Loucy (cell line): ENCODE measurements around the gene WDPCP.

Experiments
- H2AFZ ChIP-seq: fragments of 200-600 bp; sonication (generic); 2 replicates; pipeline ENCODE4 v1.6.0; 2016; ENCODE audit warnings: antibody characterized with exemption, mild to moderate bottlenecking, low read length, moderate library complexity
- H3F3A ChIP-seq: fragments of 200-600 bp; 2 replicates; pipeline ENCODE4 v1.6.0; 2016; ENCODE audit warnings: antibody characterized with exemption, low read depth, mild to moderate bottlenecking
- H3K27me3 ChIP-seq: fragments of 200-600 bp; sonication (generic); 2 replicates; pipeline ENCODE4 v1.6.1; 2014; ENCODE audit warnings: low read length, mild to moderate bottlenecking; ENCODE audit not compliant: insufficient read depth, poor library complexity, severe bottlenecking
- H3K36me3 ChIP-seq: fragments of 200-600 bp; sonication (generic); 2 replicates; pipeline ENCODE4 v1.6.1; 2016; ENCODE audit warnings: low read length; ENCODE audit not compliant: insufficient read depth
- H3K4me1 ChIP-seq: fragments of 200-600 bp; sonication (generic); 2 replicates; pipeline ENCODE4 v1.5.1; 2014; ENCODE audit warnings: low read length, mild to moderate bottlenecking; ENCODE audit not compliant: insufficient read depth, poor library complexity, severe bottlenecking
- H3K4me2 ChIP-seq: fragments of 200-600 bp; sonication (generic); 2 replicates; pipeline ENCODE4 v1.6.0; 2014; ENCODE audit warnings: antibody characterized with exemption, low read length, low read depth, mild to moderate bottlenecking; ENCODE audit not compliant: poor library complexity, severe bottlenecking
- H3K4me3 ChIP-seq: fragments of 200-600 bp; sonication (generic); 2 replicates; pipeline ENCODE4 v1.5.1; 2014; ENCODE audit warnings: low read length, mild to moderate bottlenecking, mixed read lengths; ENCODE audit not compliant: poor library complexity, severe bottlenecking
- H3K79me2 ChIP-seq: fragments of 200-600 bp; sonication (generic); 2 replicates; pipeline ENCODE4 v1.6.1; 2014; ENCODE audit warnings: low read length; ENCODE audit not compliant: insufficient read depth
- H3K9ac ChIP-seq: fragments of 200-600 bp; sonication (generic); 2 replicates; pipeline ENCODE4 v1.6.0; 2014; ENCODE audit warnings: mild to moderate bottlenecking, low read depth, low read length, moderate library complexity; ENCODE audit not compliant: poor library complexity, severe bottlenecking
- H3K9me2 ChIP-seq: fragments of 200-600 bp; sonication (generic); replicated peaks from 2 replicates; pipeline ENCODE4 v1.6.1; 2016; ENCODE audit warnings: low read depth, low read length, mixed read lengths
- H3K9me3 ChIP-seq: fragments of 200-600 bp; sonication (generic); 2 replicates; pipeline ENCODE4 v1.6.1; 2014; ENCODE audit warnings: mild to moderate bottlenecking, antibody characterized with exemption, low read length, low read depth; ENCODE audit not compliant: insufficient read depth
- H4K20me1 ChIP-seq: fragments of 200-600 bp; sonication (generic); 2 replicates; pipeline ENCODE4 v1.6.0; 2014; ENCODE audit warnings: antibody characterized with exemption, low read length, mild to moderate bottlenecking; ENCODE audit not compliant: insufficient read depth, poor library complexity, severe bottlenecking
- CTCF ChIP-seq: fragments of 200-600 bp; sonication (generic); conservative IDR thresholded peaks from 2 replicates; pipeline ENCODE4 v1.5.1; 2014; ENCODE audit warnings: mild to moderate bottlenecking, antibody characterized with exemption, low read length
- EZH2phosphoT487 ChIP-seq: fragments of 200-600 bp; IDR thresholded peaks from 2 replicates; pipeline ENCODE4 v1.6.1; 2018; ENCODE audit warnings: antibody characterized with exemption, mild to moderate bottlenecking, moderate library complexity, borderline replicate concordance

Gene WDPCP

DNA sequence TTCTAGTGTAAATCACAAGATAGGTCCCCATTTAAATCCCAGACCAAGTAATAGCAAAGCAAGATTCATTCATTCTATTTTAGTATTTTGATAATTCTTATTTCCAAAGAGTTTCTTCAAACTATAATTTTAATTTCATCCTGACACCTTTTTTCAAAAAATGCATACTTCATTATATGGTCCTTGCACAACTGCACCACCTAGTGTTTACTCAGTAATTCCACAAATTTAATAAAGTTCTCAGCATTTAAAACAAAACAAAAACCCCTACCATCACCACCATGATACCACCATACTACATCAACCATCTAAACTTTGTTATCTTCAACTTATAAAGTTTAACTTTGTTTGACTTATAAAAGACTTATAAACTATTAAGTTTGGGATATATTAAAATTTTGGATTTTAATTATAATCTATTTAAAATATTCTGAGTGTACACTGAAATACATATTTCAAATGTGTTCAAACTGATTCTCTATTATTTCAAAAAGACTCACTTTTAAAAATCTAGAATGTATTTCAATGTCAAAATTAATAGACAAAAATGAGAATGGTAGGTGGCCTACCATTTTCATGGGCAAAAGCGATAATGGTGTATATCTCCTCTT lies 44.2 kb downstream of the WDPCP start:
- Histone ChIP-seq H3F3A (no peaks in the 10 kb centered on the region), H3K4me2 (no peak overlapping the region), H3K79me2 (peaks cover 3% of the 10 kb centered on the region; the same call in 1 of the 2 replicates), H3K36me3 (no peaks in the 10 kb centered on the region), H3K9me3 (no peaks in the 10 kb centered on the region), H3K27me3 (no peaks in the 10 kb centered on the region), H2AFZ (no peak overlapping the region), H3K4me1 (no peaks in the 10 kb centered on the region), H4K20me1 (no peaks in the 10 kb centered on the region), H3K9ac (no peak overlapping the region), H3K9me2 (no peaks in the 10 kb centered on the region), H3K4me3 (no peak overlapping the region)
- peak; percentile 80 for TF ChIP-seq CTCF
- TF ChIP-seq EZH2phosphoT487: no peak

DNA sequence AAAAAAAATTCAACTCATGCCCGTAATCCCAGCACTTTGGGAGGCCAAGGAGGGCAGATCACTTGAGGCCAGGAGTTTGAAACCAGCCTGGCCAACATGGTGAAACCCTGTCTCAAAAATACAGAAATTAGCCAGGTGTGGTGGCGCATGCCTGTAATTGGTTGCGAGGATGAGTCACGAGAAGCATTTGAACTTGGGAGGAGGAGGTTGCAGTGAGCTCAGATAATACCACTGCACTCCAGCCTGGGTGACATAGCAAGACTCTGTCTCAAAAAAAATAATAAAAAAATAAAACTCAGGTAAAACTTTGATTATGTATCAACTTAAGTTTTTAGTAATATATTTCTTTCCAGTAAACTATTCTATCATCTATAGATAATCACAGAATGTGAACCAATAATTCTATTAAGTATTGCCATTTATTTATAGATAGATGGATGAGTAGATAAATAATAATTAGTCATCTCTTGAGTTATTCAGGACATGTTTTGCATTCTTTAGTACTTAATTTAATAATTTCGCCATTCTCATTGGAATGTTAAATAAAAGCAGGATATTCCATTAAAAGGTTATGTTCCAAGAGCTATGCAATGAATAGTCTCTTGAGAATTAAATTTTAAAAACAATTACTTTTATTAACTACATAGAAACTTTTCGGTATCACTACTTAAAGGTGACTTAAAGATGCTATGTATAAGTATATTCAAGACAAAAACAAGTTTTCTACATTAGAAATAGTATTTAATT lies 48.7 kb downstream of the WDPCP start:
- H3K4me2 ChIP-seq: no peak overlapping the region
- no peaks in the 10 kb centered on the region for H4K20me1 ChIP-seq
- no peaks in the 10 kb centered on the region for H3K27me3 ChIP-seq
- H3K9ac ChIP-seq: no peak overlapping the region
- no peak overlapping the region for H3K4me3 ChIP-seq
- TF ChIP-seq EZH2phosphoT487: no peak
- TF ChIP-seq CTCF: no peak
- no peaks in the 10 kb centered on the region; the same call in 1 of the 2 replicates for H3K9me3 ChIP-seq
- H2AFZ ChIP-seq: no peak overlapping the region
- no peaks in the 10 kb centered on the region for H3F3A ChIP-seq
- H3K36me3 ChIP-seq: no peaks in the 10 kb centered on the region
- H3K4me1 ChIP-seq: no peaks in the 10 kb centered on the region
- peaks cover 3% of the 10 kb centered on the region; the same call in 1 of the 2 replicates for H3K79me2 ChIP-seq
- H3K9me2 ChIP-seq: no peaks in the 10 kb centered on the region

DNA sequence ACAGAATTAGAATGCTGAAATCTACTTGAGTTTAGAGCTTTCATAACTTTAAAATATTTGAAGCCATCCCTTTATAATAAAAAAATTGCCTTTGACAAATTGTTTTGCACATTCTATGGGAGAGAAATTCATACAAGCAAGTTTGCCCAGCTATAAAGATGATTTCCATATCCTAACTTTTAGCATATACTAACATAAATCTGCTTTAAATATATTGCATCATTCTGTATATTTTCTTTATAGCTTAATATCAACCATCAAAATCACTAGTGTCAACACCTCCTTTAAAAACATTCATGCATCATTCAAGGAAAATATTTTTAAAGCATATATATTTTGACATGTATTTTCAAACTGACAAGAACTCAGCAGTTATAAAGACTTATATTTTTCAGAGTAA lies 49.9 kb downstream of the WDPCP start:
- Histone ChIP-seq H3K36me3 (no peaks in the 10 kb centered on the region), H3K9me3 (no peaks in the 10 kb centered on the region; the same call in 1 of the 2 replicates), H3K4me3 (no peak overlapping the region), H3K27me3 (no peaks in the 10 kb centered on the region), H3K9ac (no peak overlapping the region), H3K4me2 (no peak overlapping the region), H3F3A (no peaks in the 10 kb centered on the region), H3K9me2 (no peaks in the 10 kb centered on the region), H4K20me1 (no peaks in the 10 kb centered on the region), H3K4me1 (no peaks in the 10 kb centered on the region), H3K79me2 (peaks cover 3% of the 10 kb centered on the region; the same call in 1 of the 2 replicates), H2AFZ (no peak overlapping the region)
- TF ChIP-seq CTCF (no peak), EZH2phosphoT487 (no peak)
